K562 (cell line): ENCODE results near the gene MTTP. TPM values are rescaled to one million over a fixed set of nuclear protein-coding genes. Genes with fewer than 3 reads are reported as not detected.

ENCODE experiments used
- ARID1B ChIP-seq: fragments of 450-650 bp; IDR thresholded peaks from 2 replicates; pipeline ENCODE4 v1.6.1; 2016; ENCODE audit warnings: antibody characterized with exemption, mild to moderate bottlenecking, inconsistent platforms
- GATA2 ChIP-seq: sonication (generic); formaldehyde crosslinking; IDR thresholded peaks from 2 replicates; pipeline ENCODE4 v1.4.0; 2020; ENCODE audit warnings: mild to moderate bottlenecking, missing genetic modification reagents
- KAT2B ChIP-seq: IDR thresholded peaks from one replicate; pipeline ENCODE4 v1.6.1; 2012; ENCODE audit warnings: low read depth, mild to moderate bottlenecking, control low read depth, inconsistent platforms, low read length, moderate library complexity
- KDM5B ChIP-seq: fragments of 200-600 bp; sonication (generic); IDR thresholded peaks from 2 replicates; pipeline ENCODE4 v1.6.1; 2012; ENCODE audit warnings: low read depth, mild to moderate bottlenecking, moderate library complexity, low read length, control low read depth, inconsistent platforms; ENCODE audit not compliant: insufficient replicate concordance
- NR4A1 ChIP-seq, 2 experiments: fragments of 250-450 bp in 1 of 2; fragments of 450-650 bp in 1 of 2; sonication (Bioruptor Pico) in 1 of 2; IDR thresholded peaks; 2 replicates each; pipeline versions ENCODE4 v1.4.0 to v1.6.1; 2016 to 2020; ENCODE audit warnings: mild to moderate bottlenecking in 2 of 2, missing compliant biosample characterization in 1 of 2, missing genetic modification characterization in 1 of 2, moderate library complexity in 1 of 2
- TAL1 ChIP-seq: fragments of 450-650 bp; IDR thresholded peaks from 2 replicates; pipeline ENCODE4 v1.6.1; 2016; ENCODE audit warnings: mild to moderate bottlenecking
- TEAD1 ChIP-seq, 2 experiments: fragments of 450-650 bp in 1 of 2; sonication (generic) in 1 of 2; formaldehyde crosslinking; IDR thresholded peaks; 2 replicates each; pipeline versions ENCODE4 v1.4.0 to v1.8.0; 2020 to 2022; ENCODE audit warnings: mild to moderate bottlenecking in 2 of 2, missing genetic modification reagents in 1 of 2
- TEAD4 ChIP-seq, 2 experiments: sonication (generic) in 1 of 2; formaldehyde crosslinking in 1 of 2; IDR thresholded peaks; 2 replicates each; pipeline versions ENCODE4 v1.6.1 to v1.8.0; 2012 to 2022; ENCODE audit warnings: borderline replicate concordance in 1 of 2, inconsistent platforms in 1 of 2, low read length in 1 of 2, mild to moderate bottlenecking in 1 of 2, missing genetic modification reagents in 1 of 2
- polyA plus RNA-seq, 8 experiments: library from polyadenylated mRNA; depleted of rRNA in 4 of 8; stranded (reverse) in 5 of 8; unstranded in 3 of 8; fragments of >200 nt; fragmentation: Nextera tagmentation in 2 of 8; fragmentation: Illumina TruSeq in 1 of 8; extraction: Ambion mirVana in 2 of 8; extraction: Trizol in 1 of 8; gene quantifications; 2 replicates each; pipeline versions ENCODE4 v1.2.1 to v1.2.3, GENCODE V29; 2011 to 2014; ENCODE audit warnings: inconsistent platforms in 1 of 8, missing spikeins in 1 of 8
- total RNA-seq, 7 experiments: library from RNA; depleted of rRNA in 6 of 7; stranded (reverse); fragments of >200 nt in 6 of 7; fragmentation: Illumina TruSeq in 2 of 7; extraction: Trizol in 2 of 7; gene quantifications; 2 replicates each; pipeline versions ENCODE4 v1.2.1 to v1.2.3, GENCODE V29; 2011 to 2021; ENCODE audit warnings: low replicate concordance in 1 of 7

MTTP gene
- total and polyA plus RNA-seq, 9 of the 15 experiments (the other 6 are each of a cell fraction or from before 2014, with no cell fraction given) = 0.01 to 0.29 (median 0.04) TPM; not detected in 2

DNA sequence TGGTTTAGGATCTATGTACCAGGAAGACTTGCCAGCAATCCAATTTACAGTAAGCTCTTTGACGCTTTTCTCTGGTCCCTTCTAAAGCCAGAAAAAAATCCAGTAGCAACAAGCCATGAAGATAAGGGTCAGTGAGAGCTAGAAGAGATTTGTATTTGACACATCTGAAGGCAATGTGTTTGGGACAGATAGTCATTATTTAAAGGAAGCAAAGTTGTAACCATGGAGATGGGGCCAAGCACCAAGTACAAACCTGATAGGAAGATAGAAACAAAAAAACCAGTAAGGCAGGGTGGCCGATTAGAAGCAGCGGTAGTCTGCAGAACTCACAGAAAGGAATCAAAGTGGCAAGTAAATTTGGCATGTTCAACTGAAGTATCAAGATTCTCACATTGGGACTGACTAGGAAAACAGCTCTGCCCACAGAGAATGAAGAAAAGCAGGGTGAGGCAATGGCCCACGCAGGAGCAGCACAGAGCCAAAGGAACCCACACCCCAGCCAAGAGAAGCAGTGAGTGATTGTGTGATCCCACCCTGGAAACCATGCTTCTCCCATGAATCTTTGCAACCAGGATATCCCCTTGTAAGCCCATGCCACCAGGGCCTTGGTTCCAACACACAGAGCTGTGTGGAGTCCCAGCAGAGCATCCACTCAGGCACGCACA, 95.9 kb downstream of the MTTP start (continued):
- TF ChIP-seq TEAD4 (IDR thresholded peaks at IDR 0.05; ENCODE audit: low read length) = peak; percentile 85
- no peak for TF ChIP-seq TEAD4 (CRISPR knock-in tag; IDR thresholded peaks at IDR 0.05; ENCODE audit: borderline replicate concordance)
- no peak for TF ChIP-seq KDM5B
- TF ChIP-seq ARID1B = peak; percentile 91
- TF ChIP-seq KAT2B = no peak
- peak; percentile 53; the same call in 1 of the 2 replicates for TF ChIP-seq GATA2 (CRISPR knock-in tag)
- TF ChIP-seq NR4A1 (CRISPR knock-in tag; IDR thresholded peaks at IDR 0.05) = no peak
- 0 out of 2 replicates have a peak, but pooled peaks have one; percentile 22 for TF ChIP-seq NR4A1 (tag; IDR thresholded peaks at IDR 0.05)
- TF ChIP-seq TAL1 = peak; percentile 84
- no peak for TF ChIP-seq TEAD1 (CRISPR knock-in tag; IDR thresholded peaks at IDR 0.05)

Other genes starting within 250 kb of the MTTP start
- not detected in 2 replicates for gene ADH1C, start 222.1 kb upstream of the MTTP start, total RNA-seq (2014; rRNA removed)
- gene ADH1C, start 222.1 kb upstream of the MTTP start, total RNA-seq (2014; rRNA removed; fragmentation: Illumina TruSeq; extraction: Trizol) = not detected in 2 replicates
- not detected in 2 replicates for gene ADH1C, start 222.1 kb upstream of the MTTP start, total RNA-seq (2015; rRNA removed; fragmentation: Illumina TruSeq; extraction: Trizol)
- gene ADH1C, start 222.1 kb upstream of the MTTP start, total RNA-seq (2021) = 0.34 and 0.40 TPM in 2 replicates
- not detected in 2 replicates for gene ADH1C, start 222.1 kb upstream of the MTTP start, polyA plus RNA-seq (2011; rRNA removed)
- not detected in 2 replicates for gene ADH1C, start 222.1 kb upstream of the MTTP start, polyA plus RNA-seq (2014; fragmentation: Illumina TruSeq; extraction: Trizol)
- not detected for gene ADH1C, start 222.1 kb upstream of the MTTP start, polyA plus RNA-seq (2014; fragmentation: Nextera tagmentation; extraction: Ambion mirVana)
- not detected in 2 replicates for gene ADH1C, start 222.1 kb upstream of the MTTP start, polyA plus RNA-seq (2014; rRNA removed)
- not detected in 2 replicates for gene ADH7, start 139.5 kb upstream of the MTTP start, total RNA-seq (2014; rRNA removed)
- not detected in 2 replicates for gene ADH7, start 139.5 kb upstream of the MTTP start, total RNA-seq (2014; rRNA removed; fragmentation: Illumina TruSeq; extraction: Trizol)
- gene ADH7, start 139.5 kb upstream of the MTTP start, total RNA-seq (2015; rRNA removed; fragmentation: Illumina TruSeq; extraction: Trizol) = not detected in 2 replicates
- not detected in 2 replicates for gene ADH7, start 139.5 kb upstream of the MTTP start, total RNA-seq (2021)
- not detected in 2 replicates for gene ADH7, start 139.5 kb upstream of the MTTP start, polyA plus RNA-seq (2011; rRNA removed)
- not detected in 2 replicates for gene ADH7, start 139.5 kb upstream of the MTTP start, polyA plus RNA-seq (2014; fragmentation: Illumina TruSeq; extraction: Trizol)
- not detected for gene ADH7, start 139.5 kb upstream of the MTTP start, polyA plus RNA-seq (2014; fragmentation: Nextera tagmentation; extraction: Ambion mirVana)
- gene ADH7, start 139.5 kb upstream of the MTTP start, polyA plus RNA-seq (2014; rRNA removed) = not detected in 2 replicates
- gene C4orf17, start 63.8 kb upstream of the MTTP start, total RNA-seq (2014; rRNA removed) = not detected in 2 replicates
- gene C4orf17, start 63.8 kb upstream of the MTTP start, total RNA-seq (2014; rRNA removed; fragmentation: Illumina TruSeq; extraction: Trizol) = not detected in 2 replicates
- not detected in 2 replicates for gene C4orf17, start 63.8 kb upstream of the MTTP start, total RNA-seq (2015; rRNA removed; fragmentation: Illumina TruSeq; extraction: Trizol)
- not detected in 2 replicates for gene C4orf17, start 63.8 kb upstream of the MTTP start, total RNA-seq (2021)
- gene C4orf17, start 63.8 kb upstream of the MTTP start, polyA plus RNA-seq (2011; rRNA removed) = not detected in 2 replicates
- not detected in 2 replicates for gene C4orf17, start 63.8 kb upstream of the MTTP start, polyA plus RNA-seq (2014; fragmentation: Illumina TruSeq; extraction: Trizol)
- gene C4orf17, start 63.8 kb upstream of the MTTP start, polyA plus RNA-seq (2014; fragmentation: Nextera tagmentation; extraction: Ambion mirVana) = not detected
- gene C4orf17, start 63.8 kb upstream of the MTTP start, polyA plus RNA-seq (2014; rRNA removed) = not detected in 2 replicates
- 9.1 and 9.4 TPM in 2 replicates for gene TRMT10A, start 10.8 kb upstream of the MTTP start, total RNA-seq (2014; rRNA removed)
- 12.9 and 14.4 TPM in 2 replicates for gene TRMT10A, start 10.8 kb upstream of the MTTP start, total RNA-seq (2014; rRNA removed; fragmentation: Illumina TruSeq; extraction: Trizol)
- 12.6 and 12.7 TPM in 2 replicates for gene TRMT10A, start 10.8 kb upstream of the MTTP start, total RNA-seq (2015; rRNA removed; fragmentation: Illumina TruSeq; extraction: Trizol)
- gene TRMT10A, start 10.8 kb upstream of the MTTP start, total RNA-seq (2021) = 6.5 and 7.7 TPM in 2 replicates
- gene TRMT10A, start 10.8 kb upstream of the MTTP start, polyA plus RNA-seq (2011; rRNA removed) = 7.2 and 9.7 TPM in 2 replicates
- gene TRMT10A, start 10.8 kb upstream of the MTTP start, polyA plus RNA-seq (2014; fragmentation: Illumina TruSeq; extraction: Trizol) = 11.1 and 13.8 TPM in 2 replicates
- 10 to 100 TPM; 13.1 to 16.1 TPM for gene TRMT10A, start 10.8 kb upstream of the MTTP start, polyA plus RNA-seq (2014; fragmentation: Nextera tagmentation; extraction: Ambion mirVana)
- gene TRMT10A, start 10.8 kb upstream of the MTTP start, polyA plus RNA-seq (2014; rRNA removed) = 9.0 and 10.6 TPM in 2 replicates
- not detected in 2 replicates for gene C4orf54, start 83.0 kb downstream of the MTTP start, total RNA-seq (2014; rRNA removed)
- not detected in 2 replicates for gene C4orf54, start 83.0 kb downstream of the MTTP start, total RNA-seq (2014; rRNA removed; fragmentation: Illumina TruSeq; extraction: Trizol)
- gene C4orf54, start 83.0 kb downstream of the MTTP start, total RNA-seq (2015; rRNA removed; fragmentation: Illumina TruSeq; extraction: Trizol) = not detected in 2 replicates
- not detected in 2 replicates for gene C4orf54, start 83.0 kb downstream of the MTTP start, total RNA-seq (2021)
- gene C4orf54, start 83.0 kb downstream of the MTTP start, polyA plus RNA-seq (2011; rRNA removed) = not detected in 2 replicates
- not detected in 2 replicates for gene C4orf54, start 83.0 kb downstream of the MTTP start, polyA plus RNA-seq (2014; fragmentation: Illumina TruSeq; extraction: Trizol)
- gene C4orf54, start 83.0 kb downstream of the MTTP start, polyA plus RNA-seq (2014; fragmentation: Nextera tagmentation; extraction: Ambion mirVana) = not detected
- not detected in 2 replicates for gene C4orf54, start 83.0 kb downstream of the MTTP start, polyA plus RNA-seq (2014; rRNA removed)
- 1.1 and 2.2 TPM in 2 replicates for gene DAPP1, start 242.0 kb downstream of the MTTP start, total RNA-seq (2014; rRNA removed)
- gene DAPP1, start 242.0 kb downstream of the MTTP start, total RNA-seq (2014; rRNA removed; fragmentation: Illumina TruSeq; extraction: Trizol) = 4.0 and 5.2 TPM in 2 replicates
- gene DAPP1, start 242.0 kb downstream of the MTTP start, total RNA-seq (2015; rRNA removed; fragmentation: Illumina TruSeq; extraction: Trizol) = 3.7 and 4.2 TPM in 2 replicates
- gene DAPP1, start 242.0 kb downstream of the MTTP start, total RNA-seq (2021) = 2.0 and 2.2 TPM in 2 replicates
- 1.4 and 1.9 TPM in 2 replicates for gene DAPP1, start 242.0 kb downstream of the MTTP start, polyA plus RNA-seq (2011; rRNA removed)
- gene DAPP1, start 242.0 kb downstream of the MTTP start, polyA plus RNA-seq (2014; fragmentation: Illumina TruSeq; extraction: Trizol) = 3.1 and 3.6 TPM in 2 replicates
- 1 to 10 TPM; 6.4 to 7.2 TPM for gene DAPP1, start 242.0 kb downstream of the MTTP start, polyA plus RNA-seq (2014; fragmentation: Nextera tagmentation; extraction: Ambion mirVana)
- 2.9 and 3.4 TPM in 2 replicates for gene DAPP1, start 242.0 kb downstream of the MTTP start, polyA plus RNA-seq (2014; rRNA removed)